GM18520 (cell line): Measurements from ENCODE around the gene DPM3.

Source experiments
- ATAC-seq: cut with Tn5 transposase; IDR thresholded peaks from one replicate; pipeline ENCODE4 v1.9.1; 2021; ENCODE audit not compliant: unreplicated experiment

The DPM3 gene

DNA sequence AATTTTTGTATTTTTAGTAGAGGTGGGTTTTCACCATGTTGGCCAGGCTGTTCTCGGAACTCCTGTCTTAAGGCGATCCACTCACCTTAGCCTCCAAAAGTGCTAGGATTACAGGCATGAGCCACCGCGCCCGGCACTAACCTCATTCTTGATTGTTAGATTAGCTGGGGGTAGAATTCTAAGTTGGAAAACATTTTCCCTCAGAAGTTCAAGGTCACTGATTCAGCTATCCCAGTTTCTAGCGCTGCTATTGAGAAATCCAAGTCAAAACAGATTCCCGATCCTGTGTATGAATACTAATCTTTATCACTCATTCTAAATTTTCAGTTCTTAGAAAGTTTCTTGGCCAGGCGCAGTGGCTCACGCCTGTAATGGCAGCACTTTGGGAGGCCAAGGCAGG lies 37.0 kb downstream of the DPM3 start:
- ATAC-seq = no peak

GRCh38 chr1:155099331-155099730 lies 41.0 kb downstream of the DPM3 start:
- no peak for ATAC-seq

GRCh38 chr1:155094622-155094948 lies 45.7 kb downstream of the DPM3 start:
- no peak for ATAC-seq

DNA sequence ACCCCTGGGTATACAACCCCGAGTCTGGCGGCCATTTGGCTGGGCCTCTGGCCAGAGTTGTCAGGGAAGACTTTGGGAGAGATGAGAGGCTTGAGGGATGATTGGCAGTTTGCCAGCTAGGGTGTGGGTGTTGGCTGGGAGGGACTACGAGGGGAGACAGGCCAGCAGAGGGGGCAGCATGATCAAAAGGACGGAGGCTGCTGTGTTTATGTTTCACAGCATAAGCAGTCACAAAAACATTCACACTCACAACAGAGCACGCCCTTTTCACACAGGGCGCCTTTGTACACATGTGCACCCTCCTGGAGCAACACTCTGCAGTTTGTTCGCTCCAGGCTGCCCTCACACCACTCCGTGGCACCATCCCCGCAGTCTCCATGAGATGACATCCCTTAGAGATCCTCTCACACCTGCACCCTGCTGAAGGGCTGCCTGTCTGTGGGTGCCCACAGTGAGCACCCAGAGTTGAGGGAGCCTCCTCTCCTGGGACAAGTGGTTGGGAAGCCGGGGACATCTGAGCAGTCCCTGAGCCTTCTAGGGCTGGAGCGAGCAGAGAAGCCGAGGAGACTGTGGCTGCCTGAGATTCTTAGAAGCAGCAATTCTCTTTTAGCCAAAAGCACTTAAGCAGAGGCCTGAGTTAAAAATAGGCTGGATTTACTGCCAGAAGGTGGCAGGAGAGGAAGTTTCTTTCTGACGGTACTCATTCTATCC lies 46.3 kb downstream of the DPM3 start:
- no peak for ATAC-seq

- no peak for ATAC-seq
These were observed 47.7 kb downstream of the DPM3 start for GRCh38 chr1:155092641-155093040.

DNA sequence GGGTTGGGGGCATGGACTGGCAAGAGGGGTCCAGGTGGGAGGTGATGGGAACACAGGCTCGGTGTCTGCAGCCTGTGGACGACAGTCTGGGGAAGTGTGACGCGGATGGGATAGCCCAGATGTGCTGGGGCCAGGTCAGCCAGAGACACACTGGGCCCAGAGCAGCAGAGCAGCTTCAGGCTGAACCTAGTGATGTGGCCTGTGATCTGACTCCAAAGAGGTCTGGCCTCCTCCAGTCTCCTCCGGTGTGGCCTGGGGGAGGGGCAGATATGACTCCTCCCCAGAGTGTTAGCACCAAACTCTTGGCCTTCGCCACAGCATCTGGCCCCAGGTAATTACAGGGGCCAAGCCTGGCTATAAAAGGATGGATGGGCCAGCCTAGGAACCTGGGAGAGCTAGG lies 48.2 kb downstream of the DPM3 start:
- ATAC-seq = no peak

GRCh38 chr1:155091071-155092051 lies 49.0 kb downstream of the DPM3 start:
- ATAC-seq = no peak
